ENCODE data around the gene GJB3. TPM values are rescaled to one million over a fixed set of nuclear protein-coding genes. Genes with fewer than 3 reads are reported as not detected.
"Not testable (repeated sequence)": the region's sequence is repeated elsewhere in the genome, so short reads cannot be mapped to it uniquely, and the experiment has no call there.

GJB3 gene
- total and polyA plus RNA-seq, 2 experiments from 2014 or later: not detected

DNA sequence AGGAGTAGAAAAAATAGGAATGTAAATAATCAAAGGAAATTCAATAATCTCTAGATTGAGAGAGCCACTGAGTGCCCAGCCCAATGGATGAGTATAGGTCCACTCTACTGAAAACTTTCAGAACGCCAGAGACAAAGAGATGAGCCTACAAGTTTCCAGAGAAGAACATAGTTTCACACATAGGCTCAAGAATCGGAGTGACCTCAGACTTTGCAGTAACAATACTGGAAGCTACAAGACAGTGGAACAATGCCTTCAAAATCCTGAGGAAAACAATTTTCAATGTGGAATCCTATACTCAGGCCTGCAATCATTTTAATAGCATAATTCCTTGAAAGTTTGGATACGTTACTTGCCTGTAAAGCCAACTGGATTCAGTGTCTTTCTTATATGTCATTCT lies 22.8 kb downstream of the GJB3 start:
- Histone ChIP-seq H3K4me1 (ENCODE audit: low read depth) (no peaks in the 10 kb centered on the region), H3K4me3 (no peak overlapping the region), H3K36me3 (no peaks in the 10 kb centered on the region), H3K27ac (no peak overlapping the region), H3K9me3 (ENCODE audit: low read depth) (no peaks in the 10 kb centered on the region), H3K27me3 (no peaks in the 10 kb centered on the region)
- TF ChIP-seq, protein P1, sequence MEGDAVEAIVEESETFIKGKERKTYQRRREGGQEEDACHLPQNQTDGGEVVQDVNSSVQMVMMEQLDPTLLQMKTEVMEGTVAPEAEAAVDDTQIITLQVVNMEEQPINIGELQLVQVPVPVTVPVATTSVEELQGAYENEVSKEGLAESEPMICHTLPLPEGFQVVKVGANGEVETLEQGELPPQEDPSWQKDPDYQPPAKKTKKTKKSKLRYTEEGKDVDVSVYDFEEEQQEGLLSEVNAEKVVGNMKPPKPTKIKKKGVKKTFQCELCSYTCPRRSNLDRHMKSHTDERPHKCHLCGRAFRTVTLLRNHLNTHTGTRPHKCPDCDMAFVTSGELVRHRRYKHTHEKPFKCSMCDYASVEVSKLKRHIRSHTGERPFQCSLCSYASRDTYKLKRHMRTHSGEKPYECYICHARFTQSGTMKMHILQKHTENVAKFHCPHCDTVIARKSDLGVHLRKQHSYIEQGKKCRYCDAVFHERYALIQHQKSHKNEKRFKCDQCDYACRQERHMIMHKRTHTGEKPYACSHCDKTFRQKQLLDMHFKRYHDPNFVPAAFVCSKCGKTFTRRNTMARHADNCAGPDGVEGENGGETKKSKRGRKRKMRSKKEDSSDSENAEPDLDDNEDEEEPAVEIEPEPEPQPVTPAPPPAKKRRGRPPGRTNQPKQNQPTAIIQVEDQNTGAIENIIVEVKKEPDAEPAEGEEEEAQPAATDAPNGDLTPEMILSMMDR (IDR thresholded peaks at IDR 0.05; ENCODE audit: low read depth, low read length): no peak
- no peak for DNase-seq (ENCODE audit: low read depth in 1 of 2, low spot score in 1 of 2)

DNA sequence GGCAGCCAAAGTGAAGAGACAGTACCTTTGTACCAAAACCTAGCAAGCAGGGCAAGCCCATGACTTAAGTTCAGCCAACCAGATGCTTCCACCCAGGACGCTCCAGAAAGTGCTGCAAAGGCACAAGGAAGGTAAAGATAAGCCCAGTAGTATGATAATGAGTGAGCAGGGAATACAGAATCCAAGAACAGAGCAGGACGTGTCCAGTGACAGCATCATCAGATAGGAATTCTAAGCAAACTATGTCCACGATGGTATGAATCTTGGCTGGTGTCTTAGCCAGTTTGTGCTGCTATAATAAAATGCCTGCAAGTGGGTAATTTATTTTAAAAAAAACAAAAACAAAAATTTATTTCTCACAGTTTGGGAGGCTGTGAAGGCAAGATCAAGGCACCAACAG lies 25.4 kb downstream of the GJB3 start:
- Histone ChIP-seq H3K27me3 (no peaks in the 10 kb centered on the region), H3K4me3 (no peak overlapping the region), H3K36me3 (no peaks in the 10 kb centered on the region), H3K27ac (no peak overlapping the region), H3K9me3 (ENCODE audit: low read depth) (no peaks in the 10 kb centered on the region), H3K4me1 (ENCODE audit: low read depth) (no peaks in the 10 kb centered on the region)
- TF ChIP-seq, protein P1 (IDR thresholded peaks at IDR 0.05; ENCODE audit: low read depth, low read length): no peak
- no peak for DNase-seq (ENCODE audit: low read depth in 1 of 2, low spot score in 1 of 2)

- Histone ChIP-seq H3K9me3 (ENCODE audit: low read depth) (no peaks in the 10 kb centered on the region), H3K27me3 (no peaks in the 10 kb centered on the region), H3K36me3 (no peaks in the 10 kb centered on the region), H3K4me1 (ENCODE audit: low read depth) (no peaks in the 10 kb centered on the region), H3K27ac (no peak overlapping the region), H3K4me3 (no peak overlapping the region)
- DNase-seq (ENCODE audit: low read depth in 1 of 2, low spot score in 1 of 2): no peak
- TF ChIP-seq, protein P1 (IDR thresholded peaks at IDR 0.05; ENCODE audit: low read depth, low read length): no peak
These were observed 27.2 kb downstream of the GJB3 start for GRCh38 chr1:34808051-34808810.

GRCh38 chr1:34810781-34811180 lies 29.8 kb downstream of the GJB3 start:
- not testable (repeated sequence) for H3K4me3 ChIP-seq; H3K27ac ChIP-seq; H3K9me3 ChIP-seq (ENCODE audit: low read depth); H3K36me3 ChIP-seq; DNase-seq (ENCODE audit: low read depth in 1 of 2, low spot score in 1 of 2); H3K27me3 ChIP-seq; H3K4me1 ChIP-seq (ENCODE audit: low read depth)

DNA sequence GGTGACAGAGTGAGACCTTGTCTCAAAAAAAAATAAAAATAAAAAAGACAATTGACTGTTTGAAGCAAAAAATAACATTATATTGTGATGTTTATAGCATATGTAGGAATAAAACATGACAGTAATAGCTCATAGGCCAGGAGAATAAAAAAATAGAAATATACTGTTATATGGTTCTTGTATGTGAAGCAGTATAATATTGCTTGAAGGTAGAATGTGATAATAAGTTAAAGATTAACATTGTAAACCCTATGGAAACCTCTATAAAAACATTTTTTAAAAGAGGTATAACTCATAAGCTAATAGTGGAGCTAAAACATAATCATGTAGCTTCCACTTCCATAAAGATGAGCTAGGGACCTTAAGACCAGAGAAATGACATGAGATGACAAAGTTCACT lies 35.3 kb downstream of the GJB3 start:
- no peaks in the 10 kb centered on the region for H3K4me1 ChIP-seq (ENCODE audit: low read depth)

GRCh38 chr1:34816778-34817177 lies 35.8 kb downstream of the GJB3 start:
- Histone ChIP-seq H3K27ac (no peak overlapping the region), H3K27me3 (no peaks in the 10 kb centered on the region), H3K4me1 (ENCODE audit: low read depth) (no peaks in the 10 kb centered on the region), H3K4me3 (no peak overlapping the region), H3K36me3 (no peaks in the 10 kb centered on the region), H3K9me3 (ENCODE audit: low read depth) (no peaks in the 10 kb centered on the region)
- no peak for DNase-seq (ENCODE audit: low read depth in 1 of 2, low spot score in 1 of 2)
- TF ChIP-seq, protein P1 (IDR thresholded peaks at IDR 0.05; ENCODE audit: low read depth, low read length): no peak

More for the DNA sequence above, 35.3 kb downstream of the GJB3 start:
- H3K4me3 ChIP-seq: no peak overlapping the region
- H3K27me3 ChIP-seq: no peaks in the 10 kb centered on the region
- no peak overlapping the region for H3K27ac ChIP-seq
- TF ChIP-seq, protein P1 (IDR thresholded peaks at IDR 0.05; ENCODE audit: low read depth, low read length): no peak
- no peaks in the 10 kb centered on the region for H3K36me3 ChIP-seq
- H3K9me3 ChIP-seq (ENCODE audit: low read depth): no peaks in the 10 kb centered on the region
- no peak for DNase-seq (ENCODE audit: low read depth in 1 of 2, low spot score in 1 of 2)

DNA sequence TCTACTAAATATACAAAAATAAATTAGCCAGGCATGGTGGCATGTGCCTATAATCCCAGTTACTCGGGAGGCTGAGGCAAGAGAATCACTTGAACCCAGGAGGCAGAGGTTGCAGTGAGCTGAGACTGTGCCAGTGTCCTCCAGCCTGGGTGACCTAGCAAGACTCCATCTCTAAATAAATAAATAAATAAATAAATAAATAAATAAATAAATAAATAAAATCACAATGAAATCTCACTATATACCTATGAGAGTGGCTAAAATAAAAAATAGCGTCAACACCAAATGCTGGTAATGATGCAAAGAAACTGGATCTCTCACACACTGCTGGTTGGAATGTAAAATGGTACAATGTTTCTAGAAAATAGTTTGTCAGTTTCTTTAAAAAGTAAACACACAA lies 37.8 kb downstream of the GJB3 start:
- H3K9me3 ChIP-seq (ENCODE audit: low read depth); H3K27me3 ChIP-seq; H3K27ac ChIP-seq; H3K4me3 ChIP-seq; H3K36me3 ChIP-seq; H3K4me1 ChIP-seq (ENCODE audit: low read depth); DNase-seq (ENCODE audit: low read depth in 1 of 2, low spot score in 1 of 2): not testable (repeated sequence)

All from cardiac muscle cell (in vitro differentiated cells and primary cell).